K562 (cell line): ENCODE results near the gene ERCC1. TPM values are rescaled to one million over a fixed set of nuclear protein-coding genes. Genes with fewer than 3 reads are reported as not detected.

Source experiments
- CEBPB ChIP-seq: fragments of 450-650 bp; IDR thresholded peaks from 2 replicates; pipeline ENCODE4 v1.6.1; 2016; ENCODE audit warnings: missing genetic modification characterization, missing compliant biosample characterization
- CXXC5 ChIP-seq: fragments of 250-450 bp; sonication (Bioruptor Pico); IDR thresholded peaks from 2 replicates; pipeline ENCODE4 v1.8.0; 2022; ENCODE audit warnings: inconsistent platforms, mild to moderate bottlenecking, moderate library complexity
- E2F3 ChIP-seq: fragments of 250-450 bp; sonication (Bioruptor Pico); IDR thresholded peaks from 2 replicates; pipeline ENCODE4 v1.4.0; 2020; ENCODE audit warnings: mild to moderate bottlenecking
- ELF4 ChIP-seq: fragments of 450-650 bp; formaldehyde crosslinking; IDR thresholded peaks from 2 replicates; pipeline ENCODE4 v1.4.0; 2022; ENCODE audit warnings: missing genetic modification characterization
- FOXJ2 ChIP-seq: fragments of 200-800 bp; sonication (Bioruptor generic); IDR thresholded peaks from 2 replicates; pipeline ENCODE4 v1.6.1; 2016; ENCODE audit warnings: missing genetic modification characterization, missing compliant biosample characterization
- GABPB1 ChIP-seq: sonication (generic); formaldehyde crosslinking; IDR thresholded peaks from 2 replicates; pipeline ENCODE4 v1.8.0; 2022; ENCODE audit warnings: mild to moderate bottlenecking, missing genetic modification reagents
- JUN ChIP-seq, 2 experiments: sonication (generic) in 1 of 2; formaldehyde crosslinking in 1 of 2; IDR thresholded peaks; 2 replicates each; pipeline versions ENCODE4 v1.6.1 to v1.8.0; 2012 to 2022; ENCODE audit warnings: borderline replicate concordance in 2 of 2, mild to moderate bottlenecking in 2 of 2, improper control_type of control experiment in 1 of 2, low read depth in 1 of 2, low read length in 1 of 2, missing genetic modification reagents in 1 of 2
- POLR2A ChIP-seq: fragments of 450-650 bp; conservative IDR thresholded peaks from 2 replicates; pipeline ENCODE4 v1.6.1; 2016
- RFX1 ChIP-seq: fragments of 450-650 bp; IDR thresholded peaks from 2 replicates; pipeline ENCODE4 v1.6.1; 2016; ENCODE audit warnings: mild to moderate bottlenecking, moderate library complexity
- RFX5 ChIP-seq: IDR thresholded peaks from 2 replicates; pipeline ENCODE4 v1.6.1; 2011; ENCODE audit warnings: low read depth, mild to moderate bottlenecking, improper control_type of control experiment, low read length
- SIN3B ChIP-seq: fragments of 450-650 bp; IDR thresholded peaks from 2 replicates; pipeline ENCODE4 v1.6.1; 2017; ENCODE audit warnings: low read depth, mild to moderate bottlenecking, moderate library complexity
- polyA plus RNA-seq, 8 experiments: library from polyadenylated mRNA; depleted of rRNA in 4 of 8; stranded (reverse) in 5 of 8; unstranded in 3 of 8; fragments of >200 nt; fragmentation: Nextera tagmentation in 2 of 8; fragmentation: Illumina TruSeq in 1 of 8; extraction: Ambion mirVana in 2 of 8; extraction: Trizol in 1 of 8; gene quantifications; 2 replicates each; pipeline versions ENCODE4 v1.2.1 to v1.2.3, GENCODE V29; 2011 to 2014; ENCODE audit warnings: inconsistent platforms in 1 of 8, missing spikeins in 1 of 8
- total RNA-seq, 7 experiments: library from RNA; depleted of rRNA in 6 of 7; stranded (reverse); fragments of >200 nt in 6 of 7; fragmentation: Illumina TruSeq in 2 of 7; extraction: Trizol in 2 of 7; gene quantifications; 2 replicates each; pipeline versions ENCODE4 v1.2.1 to v1.2.3, GENCODE V29; 2011 to 2021; ENCODE audit warnings: low replicate concordance in 1 of 7
- TF ChIP-seq, protein P1 (sequence below): fragments of 250-450 bp; sonication (Bioruptor Pico); IDR thresholded peaks from 2 replicates; pipeline ENCODE4 v1.5.1; 2021; ENCODE audit warnings: mild to moderate bottlenecking
- TF ChIP-seq, protein P2 (sequence below): fragments of 450-650 bp; IDR thresholded peaks from 2 replicates; pipeline ENCODE4 v1.6.1; 2016; ENCODE audit warnings: borderline replicate concordance
- TF ChIP-seq, protein P3 (sequence below): fragments of 450-650 bp; formaldehyde crosslinking; IDR thresholded peaks from 2 replicates; pipeline ENCODE4 v1.4.0; 2022; ENCODE audit warnings: missing genetic modification characterization
- TF ChIP-seq, protein P4 (sequence below): fragments of 450-650 bp; IDR thresholded peaks from 2 replicates; pipeline ENCODE4 v1.6.1; 2016; ENCODE audit warnings: mild to moderate bottlenecking
- TF ChIP-seq, protein P5 (sequence below): fragments of 250-450 bp; sonication (Bioruptor Pico); IDR thresholded peaks from 2 replicates; pipeline ENCODE4 v1.5.0; 2022; ENCODE audit warnings: mild to moderate bottlenecking
- TF ChIP-seq, protein P6 (sequence below): fragments of 450-650 bp; IDR thresholded peaks from 2 replicates; pipeline ENCODE4 v1.6.1; 2016; ENCODE audit warnings: low read depth, mild to moderate bottlenecking, moderate library complexity

The ERCC1 gene
- total and polyA plus RNA-seq, 9 of the 15 experiments (the other 6 are each of a cell fraction or from before 2014, with no cell fraction given): 9.3 to 92.6 (median 60.0) TPM

DNA sequence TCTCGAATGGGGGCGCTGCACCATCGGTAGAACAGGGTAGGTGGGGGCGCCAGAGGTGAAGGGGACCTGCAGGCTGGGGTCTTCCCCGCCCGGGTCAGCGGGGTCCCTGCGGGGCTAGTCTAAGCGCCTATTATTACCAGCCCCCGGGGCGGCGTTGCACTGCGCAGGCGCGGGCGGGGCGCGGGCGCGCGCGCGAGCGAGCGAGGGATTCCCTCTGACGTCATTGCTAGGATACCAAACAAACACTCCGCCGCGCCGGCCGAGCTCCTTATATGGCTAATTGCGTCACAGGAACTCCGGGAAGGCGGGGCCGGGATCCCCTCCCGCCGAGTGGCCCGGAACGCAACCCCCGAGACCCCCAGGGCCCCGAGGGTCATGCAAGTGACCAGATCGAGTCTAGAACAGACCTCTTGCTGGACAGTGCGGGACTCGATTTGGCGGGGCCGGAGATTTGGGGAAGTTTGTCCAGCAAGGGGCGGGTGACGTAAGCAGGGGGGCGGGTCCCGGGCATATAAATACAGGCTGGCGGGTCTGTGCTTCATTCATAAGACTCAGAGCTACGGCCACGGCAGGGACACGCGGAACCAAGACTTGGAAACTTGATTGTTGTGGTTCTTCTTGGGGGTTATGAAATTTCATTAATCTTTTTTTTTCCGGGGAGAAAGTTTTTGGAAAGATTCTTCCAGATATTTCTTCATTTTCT, 43.9 kb upstream of the ERCC1 start, which contains the start of gene FOSB (continued):
- TF ChIP-seq JUN (IDR thresholded peaks at IDR 0.05; ENCODE audit: borderline replicate concordance, low read depth, low read length) (peak; percentile 84), JUN (CRISPR knock-in tag; IDR thresholded peaks at IDR 0.05; ENCODE audit: borderline replicate concordance) (no peak), CXXC5 (CRISPR knock-in tag) (peak; percentile 51; the same call in 1 of the 2 replicates), E2F3 (CRISPR knock-in tag) (no peak), FOXJ2 (peak; percentile 99), POLR2A (peak; percentile 79), GABPB1 (CRISPR knock-in tag) (0 out of 2 replicates have a peak, but pooled peaks have one; percentile 52), RFX1 (peak; percentile 77), SIN3B (no peak), ELF4 (CRISPR knock-in tag) (no peak), RFX5 (peak; percentile 60; the same call in 1 of the 2 replicates), CEBPB (tag) (peak; percentile 82)
- TF ChIP-seq, protein P1, sequence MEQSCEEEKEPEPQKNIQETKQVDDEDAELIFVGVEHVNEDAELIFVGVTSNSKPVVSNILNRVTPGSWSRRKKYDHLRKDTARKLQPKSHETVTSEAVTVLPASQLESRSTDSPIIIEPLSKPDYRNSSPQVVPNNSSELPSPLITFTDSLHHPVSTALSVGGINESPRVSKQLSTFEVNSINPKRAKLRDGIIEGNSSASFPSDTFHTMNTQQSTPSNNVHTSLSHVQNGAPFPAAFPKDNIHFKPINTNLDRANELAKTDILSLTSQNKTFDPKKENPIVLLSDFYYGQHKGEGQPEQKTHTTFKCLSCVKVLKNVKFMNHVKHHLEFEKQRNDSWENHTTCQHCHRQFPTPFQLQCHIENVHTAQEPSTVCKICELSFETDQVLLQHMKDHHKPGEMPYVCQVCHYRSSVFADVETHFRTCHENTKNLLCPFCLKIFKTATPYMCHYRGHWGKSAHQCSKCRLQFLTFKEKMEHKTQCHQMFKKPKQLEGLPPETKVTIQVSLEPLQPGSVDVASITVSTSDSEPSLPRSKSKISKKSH (CRISPR knock-in tag): no peak
- TF ChIP-seq, protein P2, sequence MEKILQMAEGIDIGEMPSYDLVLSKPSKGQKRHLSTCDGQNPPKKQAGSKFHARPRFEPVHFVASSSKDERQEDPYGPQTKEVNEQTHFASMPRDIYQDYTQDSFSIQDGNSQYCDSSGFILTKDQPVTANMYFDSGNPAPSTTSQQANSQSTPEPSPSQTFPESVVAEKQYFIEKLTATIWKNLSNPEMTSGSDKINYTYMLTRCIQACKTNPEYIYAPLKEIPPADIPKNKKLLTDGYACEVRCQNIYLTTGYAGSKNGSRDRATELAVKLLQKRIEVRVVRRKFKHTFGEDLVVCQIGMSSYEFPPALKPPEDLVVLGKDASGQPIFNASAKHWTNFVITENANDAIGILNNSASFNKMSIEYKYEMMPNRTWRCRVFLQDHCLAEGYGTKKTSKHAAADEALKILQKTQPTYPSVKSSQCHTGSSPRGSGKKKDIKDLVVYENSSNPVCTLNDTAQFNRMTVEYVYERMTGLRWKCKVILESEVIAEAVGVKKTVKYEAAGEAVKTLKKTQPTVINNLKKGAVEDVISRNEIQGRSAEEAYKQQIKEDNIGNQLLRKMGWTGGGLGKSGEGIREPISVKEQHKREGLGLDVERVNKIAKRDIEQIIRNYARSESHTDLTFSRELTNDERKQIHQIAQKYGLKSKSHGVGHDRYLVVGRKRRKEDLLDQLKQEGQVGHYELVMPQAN: peak; percentile 95; the same call in 1 of the 2 replicates
- TF ChIP-seq, protein P3, sequence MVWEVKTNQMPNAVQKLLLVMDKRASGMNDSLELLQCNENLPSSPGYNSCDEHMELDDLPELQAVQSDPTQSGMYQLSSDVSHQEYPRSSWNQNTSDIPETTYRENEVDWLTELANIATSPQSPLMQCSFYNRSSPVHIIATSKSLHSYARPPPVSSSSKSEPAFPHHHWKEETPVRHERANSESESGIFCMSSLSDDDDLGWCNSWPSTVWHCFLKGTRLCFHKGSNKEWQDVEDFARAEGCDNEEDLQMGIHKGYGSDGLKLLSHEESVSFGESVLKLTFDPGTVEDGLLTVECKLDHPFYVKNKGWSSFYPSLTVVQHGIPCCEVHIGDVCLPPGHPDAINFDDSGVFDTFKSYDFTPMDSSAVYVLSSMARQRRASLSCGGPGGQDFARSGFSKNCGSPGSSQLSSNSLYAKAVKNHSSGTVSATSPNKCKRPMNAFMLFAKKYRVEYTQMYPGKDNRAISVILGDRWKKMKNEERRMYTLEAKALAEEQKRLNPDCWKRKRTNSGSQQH (CRISPR knock-in tag): 0 out of 2 replicates have a peak, but pooled peaks have one; percentile 31
- TF ChIP-seq, protein P4, sequence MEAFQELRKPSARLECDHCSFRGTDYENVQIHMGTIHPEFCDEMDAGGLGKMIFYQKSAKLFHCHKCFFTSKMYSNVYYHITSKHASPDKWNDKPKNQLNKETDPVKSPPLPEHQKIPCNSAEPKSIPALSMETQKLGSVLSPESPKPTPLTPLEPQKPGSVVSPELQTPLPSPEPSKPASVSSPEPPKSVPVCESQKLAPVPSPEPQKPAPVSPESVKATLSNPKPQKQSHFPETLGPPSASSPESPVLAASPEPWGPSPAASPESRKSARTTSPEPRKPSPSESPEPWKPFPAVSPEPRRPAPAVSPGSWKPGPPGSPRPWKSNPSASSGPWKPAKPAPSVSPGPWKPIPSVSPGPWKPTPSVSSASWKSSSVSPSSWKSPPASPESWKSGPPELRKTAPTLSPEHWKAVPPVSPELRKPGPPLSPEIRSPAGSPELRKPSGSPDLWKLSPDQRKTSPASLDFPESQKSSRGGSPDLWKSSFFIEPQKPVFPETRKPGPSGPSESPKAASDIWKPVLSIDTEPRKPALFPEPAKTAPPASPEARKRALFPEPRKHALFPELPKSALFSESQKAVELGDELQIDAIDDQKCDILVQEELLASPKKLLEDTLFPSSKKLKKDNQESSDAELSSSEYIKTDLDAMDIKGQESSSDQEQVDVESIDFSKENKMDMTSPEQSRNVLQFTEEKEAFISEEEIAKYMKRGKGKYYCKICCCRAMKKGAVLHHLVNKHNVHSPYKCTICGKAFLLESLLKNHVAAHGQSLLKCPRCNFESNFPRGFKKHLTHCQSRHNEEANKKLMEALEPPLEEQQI: no peak
- TF ChIP-seq, protein P5, sequence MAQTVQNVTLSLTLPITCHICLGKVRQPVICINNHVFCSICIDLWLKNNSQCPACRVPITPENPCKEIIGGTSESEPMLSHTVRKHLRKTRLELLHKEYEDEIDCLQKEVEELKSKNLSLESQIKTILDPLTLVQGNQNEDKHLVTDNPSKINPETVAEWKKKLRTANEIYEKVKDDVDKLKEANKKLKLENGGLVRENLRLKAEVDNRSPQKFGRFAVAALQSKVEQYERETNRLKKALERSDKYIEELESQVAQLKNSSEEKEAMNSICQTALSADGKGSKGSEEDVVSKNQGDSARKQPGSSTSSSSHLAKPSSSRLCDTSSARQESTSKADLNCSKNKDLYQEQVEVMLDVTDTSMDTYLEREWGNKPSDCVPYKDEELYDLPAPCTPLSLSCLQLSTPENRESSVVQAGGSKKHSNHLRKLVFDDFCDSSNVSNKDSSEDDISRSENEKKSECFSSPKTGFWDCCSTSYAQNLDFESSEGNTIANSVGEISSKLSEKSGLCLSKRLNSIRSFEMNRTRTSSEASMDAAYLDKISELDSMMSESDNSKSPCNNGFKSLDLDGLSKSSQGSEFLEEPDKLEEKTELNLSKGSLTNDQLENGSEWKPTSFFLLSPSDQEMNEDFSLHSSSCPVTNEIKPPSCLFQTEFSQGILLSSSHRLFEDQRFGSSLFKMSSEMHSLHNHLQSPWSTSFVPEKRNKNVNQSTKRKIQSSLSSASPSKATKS: no peak
- TF ChIP-seq, protein P6, sequence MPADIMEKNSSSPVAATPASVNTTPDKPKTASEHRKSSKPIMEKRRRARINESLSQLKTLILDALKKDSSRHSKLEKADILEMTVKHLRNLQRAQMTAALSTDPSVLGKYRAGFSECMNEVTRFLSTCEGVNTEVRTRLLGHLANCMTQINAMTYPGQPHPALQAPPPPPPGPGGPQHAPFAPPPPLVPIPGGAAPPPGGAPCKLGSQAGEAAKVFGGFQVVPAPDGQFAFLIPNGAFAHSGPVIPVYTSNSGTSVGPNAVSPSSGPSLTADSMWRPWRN: no peak
